GM19099 (cell line): ENCODE data around the gene GPR171.
A peak's percentile ranks its signal among the peaks of the same experiment; 100 is the strongest.

Experiments used
- POLR2A ChIP-seq: IDR thresholded peaks from 3 replicates; pipeline ENCODE4 v1.6.1; 2011; ENCODE audit warnings: low read depth; ENCODE audit not compliant: insufficient read length; ENCODE audit errors: extremely low read depth

Gene GPR171

DNA sequence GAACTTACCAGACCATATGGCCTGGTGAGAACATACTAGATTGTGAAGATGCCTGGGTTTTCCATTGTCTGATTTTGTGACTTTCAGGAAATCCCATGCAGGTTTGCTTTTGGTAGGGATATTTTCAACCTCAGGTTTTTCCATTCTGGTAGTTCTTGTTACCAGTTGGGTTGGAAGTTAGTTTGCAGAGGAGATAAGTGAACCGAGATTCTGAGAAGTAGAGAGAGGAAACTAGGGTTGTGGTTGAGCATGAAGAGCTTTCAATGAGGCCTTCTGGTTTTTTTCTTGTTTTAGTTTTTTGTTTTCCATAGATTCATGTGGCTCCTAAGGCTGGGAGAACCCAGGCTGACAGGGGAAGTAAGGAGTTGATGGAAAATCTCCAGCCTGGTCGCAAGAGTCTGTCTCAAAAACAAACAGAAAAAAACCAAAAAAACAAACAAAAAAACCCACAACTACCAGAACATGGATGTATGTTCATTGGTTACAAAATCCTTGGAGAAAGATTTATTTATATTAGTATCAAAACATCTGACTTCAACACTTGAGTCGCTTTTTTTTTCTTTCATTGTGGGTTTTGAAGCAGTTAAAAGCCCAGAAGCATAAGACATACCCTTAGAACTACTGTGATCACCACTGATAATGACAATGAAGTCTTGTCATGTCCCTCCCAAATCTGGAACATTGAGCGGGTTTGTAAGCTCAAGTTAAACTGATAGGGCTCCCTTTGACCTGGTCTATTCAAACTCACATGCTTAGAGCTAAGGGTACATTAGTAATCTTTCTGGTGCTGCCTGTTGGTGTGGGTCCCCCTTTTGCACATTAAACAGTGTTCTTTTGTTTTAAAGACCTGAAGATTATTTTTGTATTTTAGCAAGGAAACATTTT is 3.2 kb downstream of the GPR171 start:
- no peak for TF ChIP-seq POLR2A

DNA sequence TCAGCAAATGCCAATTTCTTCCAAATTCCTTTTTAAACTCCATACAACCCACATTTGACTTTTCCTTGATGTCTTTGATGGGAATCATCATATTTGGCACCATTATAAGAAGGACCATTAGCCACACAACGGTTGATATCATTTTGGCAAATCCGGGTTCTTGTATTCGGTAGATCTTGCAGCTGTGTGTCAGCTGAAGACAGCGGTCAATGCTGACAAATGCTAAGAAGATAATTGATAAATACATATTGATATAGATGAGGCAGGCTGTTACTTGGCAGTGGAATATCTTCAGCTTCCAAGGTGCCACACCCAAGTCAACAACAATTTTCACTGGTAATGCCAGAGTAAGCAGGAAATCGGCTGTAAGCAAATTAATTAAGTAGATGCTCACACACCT is 4.2 kb downstream of the GPR171 start:
- no peak for TF ChIP-seq POLR2A

- TF ChIP-seq POLR2A = no peak
Measured at GRCh38 chr3:151197981-151198767, 4.8 kb downstream of the GPR171 start.

DNA sequence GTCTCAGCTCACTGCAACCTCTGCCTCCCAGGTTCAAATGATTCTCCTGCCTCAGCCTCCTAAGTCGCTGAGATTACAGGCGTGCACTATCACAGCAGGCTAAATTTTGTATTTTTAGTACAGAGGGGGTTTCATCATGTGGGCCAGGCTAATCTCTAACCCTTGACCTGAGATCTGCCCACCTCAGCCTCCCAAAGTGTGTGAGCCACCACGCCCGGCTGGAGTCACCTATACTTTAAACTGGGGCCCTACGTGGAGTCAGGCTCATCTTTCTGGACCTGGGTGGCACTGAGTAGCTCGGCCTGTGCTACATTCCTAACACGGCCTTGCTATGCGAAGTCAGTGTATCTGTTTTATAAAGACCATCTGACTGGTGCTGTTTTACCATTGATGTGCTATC is 5.8 kb downstream of the GPR171 start:
- no peak for TF ChIP-seq POLR2A

DNA sequence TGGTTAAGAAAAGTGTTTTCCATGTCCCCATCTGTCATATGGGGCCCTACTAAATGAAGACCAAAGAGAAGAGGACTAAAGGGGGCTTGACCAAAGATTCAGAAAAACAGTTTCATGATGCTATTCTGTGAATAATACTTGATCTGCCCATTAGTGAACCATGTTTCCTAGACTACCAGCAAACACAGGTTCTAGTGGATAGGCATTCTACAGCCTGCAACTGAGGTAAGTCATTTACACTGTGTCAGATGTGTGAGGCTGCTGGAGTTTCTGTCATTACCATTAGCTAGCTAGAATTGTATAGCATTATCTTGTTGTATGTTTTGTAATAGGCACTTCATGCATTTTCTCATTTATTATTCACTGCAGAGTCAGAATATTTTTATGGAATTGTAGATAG is 6.6 kb downstream of the GPR171 start:
- TF ChIP-seq POLR2A = no peak

DNA sequence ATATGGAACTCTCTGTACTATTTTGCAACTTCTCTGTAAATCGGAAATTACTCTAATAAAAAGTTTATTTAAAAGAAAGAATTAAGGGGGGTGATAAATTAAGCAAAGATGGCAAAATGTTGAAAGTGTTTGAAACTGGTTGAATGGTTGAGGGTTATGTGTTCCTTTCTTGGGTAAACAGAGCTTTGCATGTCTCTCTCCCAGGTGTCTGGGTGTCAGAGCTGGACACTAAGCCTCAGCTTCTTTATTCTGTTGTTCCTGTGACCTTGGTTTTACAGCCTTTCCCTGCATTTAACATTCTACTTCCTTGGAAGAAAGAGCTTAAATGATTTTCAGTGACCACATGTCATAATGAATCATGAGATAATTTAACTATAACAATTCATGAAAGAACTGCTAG is 7.2 kb downstream of the GPR171 start:
- TF ChIP-seq POLR2A = no peak

- TF ChIP-seq POLR2A = no peak
Measured at GRCh38 chr3:151192545-151192944, 10.5 kb downstream of the GPR171 start.

- no peak for TF ChIP-seq POLR2A
Measured at GRCh38 chr3:151191095-151191494, 11.9 kb downstream of the GPR171 start.

DNA sequence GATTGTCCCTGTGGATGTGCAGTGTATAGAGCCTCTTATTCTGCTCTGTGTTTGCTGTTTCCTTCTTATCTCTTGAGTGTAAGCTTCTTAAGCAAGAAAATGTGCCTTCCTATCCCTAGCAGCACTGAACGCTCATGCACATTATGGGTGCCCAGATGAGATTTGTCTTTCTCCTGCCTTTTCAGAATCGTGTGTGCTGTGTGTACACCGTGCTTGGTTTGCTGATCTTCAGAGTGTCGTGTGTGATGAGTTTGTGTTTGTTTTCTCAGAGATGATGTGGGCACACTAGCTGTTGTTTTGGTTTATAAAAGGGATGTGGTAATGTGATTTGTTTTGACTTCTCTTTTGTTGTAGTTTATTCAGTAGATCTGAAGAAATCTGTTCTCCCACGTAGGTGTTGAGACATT is 19.7 kb downstream of the GPR171 start:
- TF ChIP-seq POLR2A = no peak

DNA sequence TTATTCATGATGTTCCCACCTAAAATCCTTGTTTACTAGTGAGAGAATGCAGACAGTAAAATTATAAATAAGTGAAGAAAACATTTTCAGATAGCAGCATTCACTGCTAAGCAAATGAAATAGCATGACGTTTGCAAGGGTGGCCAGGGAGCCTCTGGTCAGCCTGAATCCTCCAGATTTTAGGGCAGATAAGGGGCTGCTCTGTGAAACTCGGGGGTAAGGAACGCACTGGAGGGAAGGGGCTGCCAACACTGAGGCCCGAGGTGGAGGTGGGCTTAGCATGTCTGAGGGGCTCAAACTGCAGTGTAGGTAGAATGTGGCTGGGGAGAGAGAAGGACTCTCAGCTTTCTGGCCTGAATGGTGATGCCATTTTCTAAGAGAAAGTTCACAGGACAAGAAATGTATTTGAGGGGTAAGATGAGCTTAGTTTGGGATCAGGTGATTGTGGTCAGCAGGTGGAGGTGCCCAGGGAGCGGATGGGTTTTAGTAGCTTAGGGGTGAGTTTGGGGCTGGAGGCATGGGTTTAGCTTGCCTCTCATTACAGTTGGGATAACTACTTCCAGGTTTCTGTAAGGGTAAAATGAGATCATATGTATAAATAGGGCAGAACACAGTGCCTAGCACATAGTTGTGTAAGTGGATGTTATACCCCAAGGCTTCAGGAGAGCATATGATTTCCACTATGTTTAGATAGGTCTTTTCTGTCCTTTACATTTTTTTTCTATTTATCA is 20.5 kb downstream of the GPR171 start:
- no peak for TF ChIP-seq POLR2A

DNA sequence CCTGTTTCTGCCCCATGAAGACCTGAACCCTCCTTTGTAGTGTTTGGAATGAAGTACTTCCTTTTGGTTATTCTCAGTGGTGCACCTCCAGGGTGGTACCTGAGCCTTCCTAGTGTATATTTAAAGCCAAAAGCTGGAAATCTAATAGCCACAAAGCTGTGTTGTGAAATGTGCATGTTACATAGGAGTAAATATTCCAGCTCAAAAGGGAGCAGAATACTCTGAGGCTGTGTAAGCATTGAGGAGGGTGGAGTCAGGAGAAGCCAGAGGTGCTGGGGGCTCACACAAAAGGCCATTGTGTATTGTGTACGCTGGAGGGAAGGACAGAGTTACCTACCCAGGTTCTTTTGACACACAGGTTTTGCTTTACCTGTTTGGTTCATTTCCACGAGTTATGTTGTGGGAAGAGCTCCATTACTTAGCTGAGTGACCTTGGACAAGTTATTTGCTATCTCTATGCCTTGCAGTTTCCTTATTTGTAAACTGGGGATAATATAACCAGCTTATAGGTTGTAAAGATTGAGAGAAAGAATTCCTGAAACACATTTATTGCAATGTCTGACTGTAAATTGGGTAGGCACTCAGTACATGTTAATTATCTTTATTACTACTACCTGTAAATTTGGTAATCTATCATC is 24.7 kb downstream of the GPR171 start:
- no peak for TF ChIP-seq POLR2A

DNA sequence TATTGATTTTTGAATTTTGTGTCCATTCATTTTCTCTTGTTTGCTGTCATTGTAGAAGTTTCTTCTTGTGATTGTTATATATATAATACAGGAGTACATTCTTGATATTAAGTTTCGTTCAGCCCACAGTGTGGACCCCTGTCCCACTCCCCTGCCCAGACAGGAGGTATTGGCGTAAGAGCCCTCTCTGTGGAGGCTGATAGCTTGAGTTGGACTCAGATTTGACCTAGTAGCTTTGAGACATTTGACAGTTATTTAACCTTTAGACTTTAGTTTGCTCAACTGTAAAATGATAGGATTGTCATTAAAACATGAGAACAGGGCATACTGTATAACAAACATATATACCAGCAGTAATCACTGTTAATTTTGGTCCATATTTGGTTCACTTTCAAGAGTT is 27.1 kb downstream of the GPR171 start:
- no peak for TF ChIP-seq POLR2A

GRCh38 chr3:151174351-151174750 is 28.7 kb downstream of the GPR171 start:
- no peak for TF ChIP-seq POLR2A

- peak; percentile 18 for TF ChIP-seq POLR2A
Measured at GRCh38 chr3:151171145-151171757, 31.8 kb downstream of the GPR171 start.
